Stimulated activated CD8-positive, alpha-beta memory T cell treated with anti-CD3 and anti-CD28 coated beads, Interleukin-15, amount 100 ng/mL, for 1 hour (primary cell): ENCODE measurements around the gene MAN1C1.

Experiments
- DNase-seq: peaks from one replicate; pipeline ENCODE4 v3.0.0-alpha.2; 2020; ENCODE audit warnings: low read depth

The MAN1C1 gene

DNA sequence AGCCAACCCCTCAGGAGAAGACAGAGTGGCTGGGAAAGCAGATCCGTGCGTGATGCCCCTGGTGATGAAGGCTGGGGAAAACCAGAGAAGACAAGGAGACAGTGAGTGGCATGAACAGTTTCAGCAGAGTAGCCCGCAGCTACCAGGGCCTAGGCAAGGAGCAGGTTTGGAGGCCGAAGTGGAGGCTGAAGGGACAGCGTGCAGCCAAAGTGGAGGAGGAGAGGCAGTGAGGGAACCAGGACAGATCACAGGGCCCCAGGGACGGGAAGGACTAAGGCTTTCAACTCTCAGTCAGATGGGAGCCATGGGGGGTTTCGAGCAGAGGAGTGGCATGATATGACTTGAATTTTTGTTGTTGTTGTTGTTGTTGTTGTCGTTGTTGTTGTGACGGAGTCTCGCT lies 123.5 kb downstream of the MAN1C1 start:
- DNase-seq: no peak

DNA sequence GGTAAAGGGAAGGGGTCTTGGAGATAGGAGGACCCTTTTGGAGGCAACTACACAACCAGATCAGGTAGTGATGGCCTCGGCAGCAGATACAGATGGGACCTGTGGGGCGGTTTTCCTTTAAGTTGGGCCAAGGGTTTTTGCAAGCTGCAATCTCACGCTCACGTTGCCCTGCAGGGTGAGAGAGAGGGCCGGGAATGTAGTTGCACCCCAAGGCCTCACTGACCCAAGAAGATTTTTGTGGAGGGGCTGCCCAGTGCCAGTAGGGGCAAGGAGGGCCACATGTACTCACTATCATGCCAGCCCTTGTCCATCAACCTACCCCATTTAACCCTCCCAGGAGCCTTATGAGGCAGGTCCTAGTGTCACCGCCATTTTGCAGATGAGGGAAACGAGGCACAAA lies 125.7 kb downstream of the MAN1C1 start:
- DNase-seq: no peak

DNA sequence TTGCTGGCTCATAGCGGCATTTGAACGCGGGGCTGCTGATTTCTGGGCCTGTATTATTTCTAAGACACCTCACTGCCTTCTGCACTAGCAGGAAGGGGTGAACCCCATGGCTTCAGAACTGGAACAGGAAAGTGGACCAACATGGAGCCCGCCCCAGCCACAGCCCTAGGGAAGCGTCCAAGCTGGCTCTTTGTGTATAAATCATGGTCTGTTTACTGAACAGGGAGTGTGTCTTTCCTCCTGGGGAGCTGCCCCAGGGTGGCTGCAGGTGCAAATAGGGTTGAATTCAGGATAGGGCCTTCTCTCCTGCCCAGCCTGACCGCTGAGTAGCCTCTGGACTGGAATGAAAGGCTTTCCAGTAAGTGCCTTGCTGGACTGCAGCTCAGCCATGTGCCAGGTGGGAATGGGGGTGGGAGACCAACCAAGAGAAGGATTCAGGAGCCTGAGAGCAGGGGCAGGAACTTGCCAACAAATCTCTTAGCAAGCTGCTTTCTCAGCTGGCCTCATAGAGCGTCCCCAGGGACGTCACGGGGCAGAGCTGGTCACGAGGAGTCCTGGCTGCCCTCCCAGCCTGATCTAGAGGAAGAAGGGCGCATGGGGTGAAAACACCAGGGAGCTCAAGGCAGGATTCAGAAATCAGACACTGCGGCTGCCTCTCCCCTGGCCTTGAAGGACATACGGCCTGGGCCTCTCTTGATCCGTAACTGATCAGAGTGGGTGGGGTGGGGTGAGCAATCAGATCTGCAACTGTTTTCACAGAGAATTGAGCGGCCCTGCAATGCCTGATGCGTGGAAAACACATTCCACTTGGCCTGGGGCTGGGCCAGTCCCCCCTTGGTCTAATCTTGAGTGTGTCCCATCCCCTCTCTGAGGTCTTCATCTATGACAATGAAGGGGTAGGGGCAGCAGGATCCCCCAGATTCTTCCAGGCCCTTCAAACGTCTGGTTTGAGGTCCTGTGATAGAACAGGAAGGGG lies 126.9 kb downstream of the MAN1C1 start:
- no peak for DNase-seq

- DNase-seq: no peak
Observed at GRCh38 chr1:25744140-25744581, 127.6 kb downstream of the MAN1C1 start.

DNA sequence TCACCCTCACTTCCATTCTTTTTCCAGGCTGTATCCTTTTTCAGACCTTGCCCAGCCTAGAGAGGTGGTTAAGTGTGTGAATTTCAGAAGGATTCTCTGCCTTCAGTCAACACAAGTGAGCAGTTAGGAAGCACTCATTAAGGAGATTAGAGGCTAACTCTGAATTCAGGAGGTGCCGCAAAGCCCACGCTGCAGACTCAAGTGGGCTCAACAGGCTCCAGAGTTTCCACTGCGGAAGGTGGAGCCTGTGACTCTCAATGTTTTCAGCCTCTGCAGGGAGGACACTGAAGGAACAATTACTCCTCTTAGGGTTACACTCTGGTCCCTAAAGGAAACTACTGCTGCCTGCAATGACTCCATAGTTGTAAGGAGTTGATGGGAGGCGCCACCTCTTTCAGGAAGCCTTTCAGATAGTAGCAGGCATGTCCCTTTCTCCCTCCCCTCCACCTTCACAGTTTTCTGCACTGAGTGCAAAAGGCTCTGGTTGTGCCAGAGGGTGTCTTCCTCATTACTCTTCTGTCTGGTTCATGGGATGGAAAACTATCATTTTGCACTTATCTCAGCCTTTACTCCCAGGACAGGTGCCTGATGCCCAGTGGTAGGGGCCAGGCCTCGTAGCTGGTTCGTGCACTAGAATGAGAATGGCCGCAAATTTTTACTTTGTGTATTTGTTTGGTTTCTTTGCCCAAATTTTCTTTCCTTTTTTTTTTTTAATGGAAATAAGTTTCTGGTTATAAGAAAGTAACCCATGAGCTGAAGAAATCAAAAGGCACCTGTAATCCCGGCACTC lies 128.2 kb downstream of the MAN1C1 start:
- DNase-seq: no peak

DNA sequence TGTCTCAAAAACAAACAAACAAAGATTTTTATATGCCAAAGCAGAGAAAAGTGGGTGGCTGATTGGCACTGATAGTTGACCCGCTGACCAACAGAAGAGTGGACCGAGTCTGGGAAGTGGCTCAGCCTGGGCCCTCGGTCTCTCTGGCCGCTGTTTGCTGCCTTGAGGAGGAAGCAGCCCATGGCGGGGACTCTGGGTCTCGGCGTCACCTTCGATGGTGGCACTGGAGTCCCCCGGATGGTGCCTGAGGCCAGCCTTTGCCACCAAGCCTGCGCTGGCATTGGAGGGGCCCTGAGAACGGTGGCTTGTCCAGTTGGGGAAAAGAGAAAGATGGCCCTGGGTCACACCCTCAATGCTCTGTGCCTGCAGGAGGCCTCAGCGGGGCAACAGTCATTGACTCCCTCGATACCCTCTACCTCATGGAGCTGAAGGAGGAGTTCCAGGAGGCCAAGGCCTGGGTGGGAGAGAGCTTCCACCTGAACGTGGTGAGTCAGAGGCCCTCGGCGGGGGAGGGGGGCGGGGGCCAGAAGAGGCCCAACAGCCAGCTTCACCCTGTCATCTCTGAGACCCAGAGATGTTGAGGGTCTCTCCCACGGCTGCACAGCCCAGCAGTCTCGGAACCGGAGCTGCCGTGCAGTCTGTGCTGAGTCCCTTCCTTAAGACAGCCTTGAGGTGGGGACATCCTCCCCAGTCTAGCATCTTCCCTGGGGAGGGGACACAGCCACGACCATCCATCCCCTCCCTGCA lies 129.9 kb downstream of the MAN1C1 start:
- no peak for DNase-seq

GRCh38 chr1:25747046-25747719 lies 130.6 kb downstream of the MAN1C1 start:
- DNase-seq: no peak

- DNase-seq: no peak
Observed at GRCh38 chr1:25748531-25749205, 132.1 kb downstream of the MAN1C1 start.

- DNase-seq: no peak
Observed at GRCh38 chr1:25750923-25751605, 134.5 kb downstream of the MAN1C1 start.

DNA sequence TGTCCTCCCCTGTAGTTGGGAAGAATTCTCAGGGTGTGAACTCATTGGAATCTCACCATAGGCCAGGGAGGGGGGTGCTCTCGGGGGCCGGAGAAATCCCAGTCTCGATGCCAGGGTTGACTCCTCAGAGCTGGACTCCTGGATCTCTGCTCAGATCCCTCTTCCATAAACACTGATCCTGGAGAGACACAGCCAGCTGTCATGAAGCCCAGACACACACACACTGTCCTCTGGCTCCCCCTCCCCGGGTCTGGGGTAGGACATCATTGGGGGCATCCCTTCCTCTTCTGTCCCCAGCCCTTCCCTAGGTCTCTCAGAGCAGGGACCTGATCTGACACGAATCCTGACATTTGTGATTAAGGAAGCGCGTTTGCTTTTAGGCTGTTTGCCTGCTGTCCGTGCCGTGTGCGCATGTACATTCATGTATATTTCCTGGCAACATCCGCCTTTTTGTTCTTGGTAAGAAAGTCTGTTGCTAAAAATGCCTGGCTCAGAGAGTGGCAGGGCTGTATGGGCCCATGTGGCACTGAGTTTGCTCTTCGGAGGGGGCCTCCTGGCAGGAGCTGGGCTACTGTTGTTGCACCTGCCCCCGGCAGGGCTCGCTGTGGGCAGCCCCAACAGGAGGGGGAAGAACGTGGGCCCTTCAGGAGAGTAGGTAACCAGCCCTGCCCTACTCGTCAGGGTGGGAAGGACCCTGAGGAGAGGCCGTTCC lies 138.0 kb downstream of the MAN1C1 start:
- DNase-seq: no peak

GRCh38 chr1:25755475-25756125 lies 139.0 kb downstream of the MAN1C1 start:
- no peak for DNase-seq

GRCh38 chr1:25756215-25756614 lies 139.6 kb downstream of the MAN1C1 start:
- no peak for DNase-seq

DNA sequence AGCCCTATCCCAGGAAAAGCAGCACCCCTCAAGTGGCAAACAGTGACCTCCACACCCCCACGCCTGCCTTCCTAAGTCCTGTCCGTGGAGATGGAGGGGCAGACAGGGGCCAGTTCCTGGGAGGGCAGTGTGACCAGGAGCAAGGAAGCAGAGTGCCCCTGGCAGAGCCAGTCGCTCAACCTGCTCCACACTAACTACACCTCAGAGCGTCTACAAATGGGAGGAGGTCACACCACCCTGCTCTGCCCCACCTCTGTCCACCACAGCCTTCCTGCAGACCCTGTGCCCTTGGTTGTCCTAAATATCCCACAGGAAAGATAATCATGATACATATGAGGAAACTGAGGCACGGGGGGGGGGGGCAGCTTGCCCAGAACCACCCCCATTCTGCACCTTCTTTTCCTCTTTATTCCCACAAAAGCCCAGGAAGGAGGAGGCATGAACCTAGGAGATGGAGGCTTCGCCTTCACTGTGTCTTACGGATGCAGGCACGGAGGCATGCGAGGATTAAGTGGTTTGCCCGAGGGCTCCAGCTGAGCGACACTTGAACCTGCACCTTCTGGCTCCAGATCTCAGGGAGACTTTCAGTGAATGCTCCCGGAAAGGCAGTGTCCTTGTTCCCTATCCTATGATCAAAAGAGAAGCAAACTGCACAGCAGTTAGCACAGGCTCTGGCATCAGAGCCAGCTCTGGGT lies 140.7 kb downstream of the MAN1C1 start:
- DNase-seq: no peak

DNA sequence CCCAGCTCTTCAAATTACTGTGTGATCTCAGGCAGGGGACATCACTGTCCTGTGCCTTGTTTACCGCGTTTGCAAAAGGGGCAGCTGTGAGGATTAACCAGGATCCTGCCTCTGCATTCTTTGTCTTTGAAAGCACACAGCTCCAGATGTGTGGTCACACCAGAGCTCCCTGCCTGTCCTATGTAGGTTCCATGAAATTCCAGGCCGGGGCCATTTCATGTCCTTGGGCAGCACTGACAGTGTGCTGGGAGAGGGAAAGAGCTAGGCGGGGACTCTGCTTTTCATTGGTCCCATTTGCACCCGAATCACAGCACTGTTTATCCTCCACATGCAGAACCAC lies 141.2 kb downstream of the MAN1C1 start:
- no peak for DNase-seq

GRCh38 chr1:25758466-25759070 lies 142.0 kb downstream of the MAN1C1 start:
- no peak for DNase-seq

DNA sequence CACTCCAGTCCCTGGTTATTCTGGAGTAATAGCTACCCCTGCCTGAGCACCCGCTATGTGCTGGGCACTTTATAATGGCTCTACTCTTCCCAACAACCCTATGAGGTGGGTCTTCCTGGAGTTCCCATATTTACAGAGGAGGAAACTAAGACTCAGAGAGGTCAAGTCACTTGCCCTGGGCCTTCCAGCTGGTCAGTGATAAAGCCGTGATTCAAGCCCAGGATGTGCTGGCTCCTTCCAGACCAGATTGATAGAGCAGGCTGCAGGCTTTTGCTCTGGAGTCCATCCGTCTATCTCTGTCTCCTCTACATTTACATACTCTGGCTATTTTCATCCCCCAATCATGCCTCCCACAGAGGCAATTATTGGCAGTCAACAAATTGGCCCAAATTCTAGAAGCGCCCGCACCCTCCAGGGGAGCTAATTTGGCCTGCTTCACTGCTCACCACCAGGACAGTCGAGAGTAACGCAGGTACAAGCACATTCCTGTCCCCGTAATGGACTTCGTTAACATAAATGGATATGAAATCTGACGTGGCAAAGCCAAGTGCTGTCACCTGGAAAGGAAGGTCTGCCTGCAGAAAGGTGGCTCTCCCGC lies 143.6 kb downstream of the MAN1C1 start:
- no peak for DNase-seq

DNA sequence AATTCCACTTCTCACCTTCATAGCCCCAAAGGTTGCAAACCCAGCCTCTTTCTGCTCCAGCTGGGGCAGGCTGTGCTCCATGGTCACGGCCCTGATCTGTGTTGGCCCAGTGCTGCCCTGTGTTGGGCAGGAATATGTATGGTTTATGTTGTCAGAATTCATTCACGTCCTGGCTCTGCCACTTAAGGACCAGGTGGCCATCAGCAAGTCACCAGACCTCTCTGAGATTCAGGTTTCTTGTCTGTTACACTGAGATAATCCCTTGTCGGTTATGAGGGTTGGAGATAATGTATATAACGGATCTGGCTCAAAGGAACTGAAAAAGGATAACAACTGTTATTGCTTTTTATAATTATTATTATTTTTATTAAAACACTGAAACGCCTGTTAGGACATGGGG lies 144.3 kb downstream of the MAN1C1 start:
- no peak for DNase-seq

GRCh38 chr1:25763493-25763892 lies 146.9 kb downstream of the MAN1C1 start:
- no peak for DNase-seq
